ENCODE results near the gene ACKR2.

DNA sequence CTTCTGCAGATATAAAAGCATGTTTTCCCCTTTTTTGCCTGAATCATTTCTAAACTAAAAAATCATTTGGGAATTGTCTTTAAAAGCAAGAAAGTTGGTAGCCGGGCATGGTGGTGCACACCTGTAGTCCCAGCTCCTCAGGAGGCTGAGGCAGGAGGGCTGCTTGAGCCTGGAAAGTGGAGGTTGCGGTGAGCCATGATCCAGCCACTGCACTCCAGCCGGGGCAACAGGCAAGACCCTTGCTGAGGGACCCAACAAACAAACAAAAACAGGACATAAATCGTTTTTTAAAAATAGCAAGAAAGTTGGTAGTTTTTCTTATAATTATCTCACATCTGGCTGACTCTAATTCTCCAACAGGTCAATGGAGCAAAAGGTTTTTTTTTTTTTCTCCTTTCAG, 7.5 kb upstream of the ACKR2 start:
- TF ChIP-seq, protein P1, sequence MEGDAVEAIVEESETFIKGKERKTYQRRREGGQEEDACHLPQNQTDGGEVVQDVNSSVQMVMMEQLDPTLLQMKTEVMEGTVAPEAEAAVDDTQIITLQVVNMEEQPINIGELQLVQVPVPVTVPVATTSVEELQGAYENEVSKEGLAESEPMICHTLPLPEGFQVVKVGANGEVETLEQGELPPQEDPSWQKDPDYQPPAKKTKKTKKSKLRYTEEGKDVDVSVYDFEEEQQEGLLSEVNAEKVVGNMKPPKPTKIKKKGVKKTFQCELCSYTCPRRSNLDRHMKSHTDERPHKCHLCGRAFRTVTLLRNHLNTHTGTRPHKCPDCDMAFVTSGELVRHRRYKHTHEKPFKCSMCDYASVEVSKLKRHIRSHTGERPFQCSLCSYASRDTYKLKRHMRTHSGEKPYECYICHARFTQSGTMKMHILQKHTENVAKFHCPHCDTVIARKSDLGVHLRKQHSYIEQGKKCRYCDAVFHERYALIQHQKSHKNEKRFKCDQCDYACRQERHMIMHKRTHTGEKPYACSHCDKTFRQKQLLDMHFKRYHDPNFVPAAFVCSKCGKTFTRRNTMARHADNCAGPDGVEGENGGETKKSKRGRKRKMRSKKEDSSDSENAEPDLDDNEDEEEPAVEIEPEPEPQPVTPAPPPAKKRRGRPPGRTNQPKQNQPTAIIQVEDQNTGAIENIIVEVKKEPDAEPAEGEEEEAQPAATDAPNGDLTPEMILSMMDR (IDR thresholded peaks at IDR 0.05) = no peak
- TF ChIP-seq POLR2A (IDR thresholded peaks at IDR 0.05) (no peak), EP300 (IDR thresholded peaks at IDR 0.05; ENCODE audit: low read depth) (no peak), POLR2AphosphoS5 (IDR thresholded peaks at IDR 0.05) (no peak)

Data from transverse colon (tissue), 4 donors.